Retina (tissue), 1 donor: Measurements from ENCODE around the gene MME.

Experiments
- DNase-seq: peaks from one replicate; pipeline ENCODE4 v3.0.0-alpha.2; 2016

MME gene

DNA sequence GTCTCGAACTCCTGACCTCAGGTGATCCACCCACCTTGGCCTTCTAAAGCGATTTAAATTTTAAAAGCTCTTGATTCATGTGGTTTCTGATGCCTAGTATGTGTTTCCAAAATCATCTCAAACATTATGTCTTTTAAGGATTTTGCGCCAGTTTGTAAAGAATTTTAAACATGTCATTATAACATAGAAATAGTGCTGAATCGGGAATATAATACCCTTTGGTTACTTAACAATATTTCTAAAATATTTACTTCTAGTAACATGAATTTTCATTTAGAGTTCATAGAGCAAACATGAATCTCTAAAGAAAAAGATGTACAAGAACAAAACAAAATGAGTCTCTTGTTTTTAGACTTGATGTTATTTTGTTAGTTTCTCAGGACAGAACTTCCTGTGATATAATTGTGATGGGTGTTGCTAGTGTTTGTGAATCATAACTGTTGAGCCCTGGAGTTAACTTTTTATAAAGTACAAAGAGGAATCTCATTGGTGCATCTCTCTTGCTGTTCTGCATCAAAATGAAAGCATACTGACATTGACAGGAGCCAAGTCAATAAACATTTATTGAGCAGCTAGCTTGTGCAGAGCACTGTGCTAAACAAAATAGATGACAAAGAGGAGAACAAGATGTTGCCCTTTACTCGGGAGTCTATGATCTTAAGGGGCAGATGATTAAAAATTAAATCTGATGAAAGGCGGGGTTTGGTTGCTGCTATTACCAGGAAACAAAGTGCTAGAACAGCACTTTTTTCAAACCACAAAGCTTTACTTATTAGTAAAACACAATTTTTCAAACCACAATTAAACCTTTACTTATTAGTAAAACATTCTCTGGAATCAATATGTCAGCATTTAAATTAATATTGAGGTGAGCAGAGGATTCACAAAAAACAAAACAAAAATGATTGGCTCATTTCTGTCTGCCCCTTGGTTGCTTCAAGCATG, 73.4 kb downstream of the MME start:
- no peak for DNase-seq

DNA sequence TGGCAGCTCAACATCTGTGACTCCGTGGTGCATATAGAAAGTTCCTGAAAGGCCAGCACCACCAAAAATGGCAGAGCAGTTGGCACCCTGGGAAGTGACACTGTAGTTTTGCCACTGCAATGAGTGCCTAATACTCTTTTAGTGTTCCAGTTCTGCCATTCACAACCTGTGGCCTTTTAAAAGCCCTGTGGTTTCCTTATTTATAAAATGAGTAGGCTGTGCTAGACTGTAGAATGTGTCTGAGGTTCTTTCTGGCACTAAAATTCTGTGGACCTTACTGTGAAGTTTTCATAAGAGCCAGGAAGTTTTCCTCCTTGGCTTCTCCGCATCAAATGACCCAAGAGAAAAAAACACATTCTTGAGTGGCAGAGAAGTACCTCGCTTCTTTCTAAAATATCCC, 74.1 kb downstream of the MME start:
- DNase-seq, result no peak

DNA sequence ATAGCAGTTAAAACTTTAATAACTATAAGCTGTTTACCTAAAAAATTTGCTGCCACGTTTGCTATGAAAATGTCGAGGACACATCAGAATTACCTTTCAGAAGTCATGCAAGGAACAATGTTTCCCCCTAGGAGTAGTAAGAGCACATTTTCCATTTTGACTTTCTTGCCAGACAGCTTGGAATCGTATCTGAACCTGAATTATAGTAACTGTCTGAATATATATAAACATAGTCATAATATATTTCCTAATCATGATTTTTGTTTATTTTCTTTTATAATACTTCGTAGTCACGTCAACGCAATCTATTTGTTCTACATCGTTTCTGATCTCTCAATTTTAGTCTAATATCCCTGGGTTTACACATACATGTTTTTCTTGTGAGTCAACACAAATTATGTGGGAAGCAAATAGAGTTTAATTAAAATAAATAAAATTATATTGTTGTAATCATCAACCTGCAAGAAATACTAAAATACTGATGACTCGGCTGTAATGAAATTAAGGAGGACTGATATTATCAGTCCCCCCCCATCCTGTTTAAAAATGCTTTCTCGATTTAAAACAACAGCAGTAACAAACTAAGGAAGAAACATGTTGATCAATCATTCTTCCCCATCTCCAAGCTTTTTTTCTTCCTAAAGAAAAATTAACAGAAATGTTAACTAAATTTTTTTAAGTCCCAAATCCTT, 78.4 kb downstream of the MME start:
- DNase-seq, result no peak

DNA sequence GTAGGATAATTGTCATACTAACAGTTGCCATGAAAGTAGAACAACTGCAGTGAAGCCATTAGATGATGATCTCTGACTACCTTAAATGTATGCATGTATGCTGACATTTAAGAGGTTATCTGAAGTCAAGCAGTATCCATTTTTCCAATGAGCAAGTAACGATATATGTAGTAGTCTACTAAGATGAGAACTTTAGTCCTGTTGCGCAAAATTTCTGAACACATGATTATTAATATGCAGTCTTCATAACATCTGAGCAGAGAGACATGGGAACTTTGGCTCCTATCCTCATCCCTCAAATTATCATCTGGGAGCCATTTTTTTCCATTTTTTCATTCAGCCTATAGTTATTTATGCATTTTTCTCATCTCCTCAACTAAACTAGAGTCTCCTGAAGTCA, 79.2 kb downstream of the MME start:
- no peak for DNase-seq

DNA sequence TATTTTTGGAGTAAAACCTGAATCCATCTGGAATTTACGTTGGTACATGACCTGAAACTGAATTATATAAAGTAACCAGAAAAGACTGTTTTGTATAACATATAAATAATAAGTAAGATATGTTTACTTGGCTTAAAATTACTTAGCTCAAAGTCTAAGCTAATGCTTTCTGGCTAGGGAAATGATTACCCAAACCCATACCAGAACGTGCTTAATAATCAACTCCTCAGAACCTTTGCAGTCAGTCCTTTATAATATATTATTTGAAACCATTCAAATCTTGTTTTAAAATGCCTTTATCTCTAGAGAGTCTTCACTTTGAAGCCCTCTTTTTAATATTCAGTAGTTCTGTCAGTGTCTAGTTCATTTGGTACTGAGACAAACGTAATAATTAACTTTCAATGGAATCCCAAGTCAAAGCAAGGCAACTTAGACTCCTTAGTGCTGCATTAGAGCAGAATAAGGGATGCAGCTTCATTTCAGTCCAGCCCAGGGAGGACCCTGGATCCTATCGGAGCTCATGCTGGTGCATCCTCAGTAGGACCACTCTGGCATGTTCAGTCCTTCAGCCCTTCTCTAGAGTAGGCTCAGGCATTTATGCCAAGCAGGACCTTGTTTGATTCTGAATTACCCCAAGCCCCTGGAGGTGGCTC, 81.6 kb downstream of the MME start:
- DNase-seq, result no peak

DNA sequence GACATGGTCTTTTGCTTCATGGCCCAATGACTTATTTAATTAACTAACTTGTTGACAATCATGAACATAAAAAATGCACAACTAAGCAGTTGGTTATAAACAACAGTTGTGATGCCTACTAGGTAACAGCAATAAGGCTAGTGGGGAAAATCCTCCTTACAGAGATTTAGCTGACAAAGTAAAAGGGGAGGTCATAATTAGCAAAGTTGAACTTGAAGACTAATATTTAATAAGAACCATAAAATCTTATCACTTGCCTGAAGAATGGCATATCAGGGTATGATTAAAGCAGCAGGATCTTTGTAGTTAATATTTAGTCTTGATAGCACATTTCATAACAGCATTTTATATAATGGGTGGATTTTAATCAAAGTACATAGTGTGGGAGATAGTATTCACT, 84.2 kb downstream of the MME start:
- DNase-seq, result no peak

DNA sequence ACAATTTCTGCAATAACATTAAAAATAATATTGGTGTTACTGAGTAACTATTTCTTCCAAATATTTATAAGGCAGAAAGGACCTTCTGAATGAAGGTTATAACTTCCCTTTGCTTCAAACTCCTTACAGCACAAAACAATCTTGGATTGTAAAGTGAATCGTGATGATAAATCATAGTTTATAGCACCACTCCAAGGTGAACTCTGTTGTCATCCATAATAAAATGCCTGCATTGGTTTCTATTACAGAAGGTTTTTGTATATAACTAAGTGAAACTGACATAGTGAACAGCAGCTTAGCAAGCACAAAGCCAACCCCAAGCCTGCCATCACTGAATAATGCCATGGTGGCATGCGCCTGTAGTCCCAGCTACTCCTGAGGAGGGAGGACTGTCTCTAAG, 86.3 kb downstream of the MME start:
- no peak for DNase-seq

DNA sequence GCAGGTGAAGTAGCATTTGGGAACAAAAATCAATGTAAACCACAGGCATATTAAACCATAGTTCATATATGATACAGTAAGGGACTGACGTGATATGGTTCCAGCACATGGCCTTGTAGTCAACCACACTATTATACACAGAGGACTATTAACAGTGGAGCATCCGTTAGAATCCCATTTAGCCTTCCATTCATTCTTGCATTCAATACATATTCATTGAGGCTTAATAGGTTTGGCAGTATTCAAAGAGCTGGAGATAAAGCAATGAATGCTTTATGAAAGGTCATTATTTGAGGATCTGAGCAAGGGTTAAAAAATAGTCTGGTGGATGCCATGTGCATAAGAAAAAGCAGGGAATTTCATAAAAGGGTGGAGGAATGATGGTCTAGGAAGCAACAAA, 89.1 kb downstream of the MME start:
- no peak for DNase-seq

DNA sequence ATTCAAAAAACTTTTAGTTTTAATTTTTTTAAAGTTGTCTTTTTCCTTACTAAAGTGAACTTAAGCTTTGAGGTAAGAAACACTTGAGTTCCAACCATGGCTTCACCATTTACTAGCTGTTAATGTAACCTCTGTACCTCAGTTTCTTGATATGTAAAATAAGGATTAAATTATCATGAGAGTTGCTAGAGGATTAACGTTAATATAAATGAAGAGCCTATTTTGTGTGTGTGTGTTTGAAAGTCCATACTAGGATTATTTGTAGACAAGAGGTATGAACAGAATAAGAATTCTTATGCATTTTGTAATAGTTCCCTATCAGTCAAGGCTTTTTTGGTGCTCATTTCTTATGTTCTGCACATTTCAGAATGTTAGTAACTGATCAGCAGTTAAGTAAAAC, 93.7 kb downstream of the MME start:
- no peak for DNase-seq

DNA sequence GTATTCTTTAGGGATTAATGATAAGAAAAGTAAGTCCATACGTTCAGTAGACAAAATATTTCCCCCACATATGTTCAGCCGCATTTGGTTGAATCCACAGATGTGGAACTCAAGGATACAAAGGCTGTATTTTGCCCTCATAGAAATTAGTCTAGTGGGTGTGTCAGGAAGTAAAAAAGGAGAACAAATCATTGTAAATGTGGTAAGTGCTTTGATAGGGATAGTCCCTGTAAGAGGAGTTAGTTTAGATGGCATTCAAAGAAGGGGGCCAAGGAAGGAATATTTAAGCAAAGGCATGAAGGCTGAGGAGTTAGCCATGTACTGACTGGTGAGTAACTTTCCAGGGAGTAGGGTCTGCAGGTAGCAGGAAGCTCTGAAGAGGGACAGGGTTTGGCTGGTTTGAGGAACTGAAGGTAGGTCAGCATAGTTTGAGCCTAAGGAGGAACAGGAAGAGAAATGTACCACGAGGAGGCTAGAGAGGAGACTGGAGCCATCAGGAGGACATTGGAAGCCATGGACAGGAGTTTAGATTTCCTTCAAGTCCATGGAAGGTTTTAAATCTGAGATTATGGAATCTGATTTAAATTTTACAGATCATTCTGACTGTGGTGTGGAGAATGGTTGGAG, 98.8 kb downstream of the MME start:
- DNase-seq, result no peak

DNA sequence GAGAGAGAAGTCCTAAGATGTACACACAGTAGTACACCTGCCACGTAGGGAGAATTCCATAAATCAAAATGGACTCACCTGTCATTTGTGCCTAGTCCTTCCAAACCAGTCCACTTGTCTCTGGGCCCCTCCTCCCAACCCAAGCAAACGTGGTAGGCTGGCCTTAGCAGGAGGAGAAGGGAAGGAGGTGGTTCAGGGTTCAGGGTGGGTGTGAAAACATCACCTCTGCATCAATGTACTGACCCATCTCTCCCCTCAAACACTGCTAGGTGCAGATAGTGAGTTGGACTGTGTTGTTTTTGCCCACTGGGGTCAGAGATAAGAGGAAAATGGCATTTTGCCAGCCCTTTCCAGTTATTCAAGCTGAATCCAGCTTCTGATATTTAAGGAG, 99.3 kb downstream of the MME start:
- no peak for DNase-seq

DNA sequence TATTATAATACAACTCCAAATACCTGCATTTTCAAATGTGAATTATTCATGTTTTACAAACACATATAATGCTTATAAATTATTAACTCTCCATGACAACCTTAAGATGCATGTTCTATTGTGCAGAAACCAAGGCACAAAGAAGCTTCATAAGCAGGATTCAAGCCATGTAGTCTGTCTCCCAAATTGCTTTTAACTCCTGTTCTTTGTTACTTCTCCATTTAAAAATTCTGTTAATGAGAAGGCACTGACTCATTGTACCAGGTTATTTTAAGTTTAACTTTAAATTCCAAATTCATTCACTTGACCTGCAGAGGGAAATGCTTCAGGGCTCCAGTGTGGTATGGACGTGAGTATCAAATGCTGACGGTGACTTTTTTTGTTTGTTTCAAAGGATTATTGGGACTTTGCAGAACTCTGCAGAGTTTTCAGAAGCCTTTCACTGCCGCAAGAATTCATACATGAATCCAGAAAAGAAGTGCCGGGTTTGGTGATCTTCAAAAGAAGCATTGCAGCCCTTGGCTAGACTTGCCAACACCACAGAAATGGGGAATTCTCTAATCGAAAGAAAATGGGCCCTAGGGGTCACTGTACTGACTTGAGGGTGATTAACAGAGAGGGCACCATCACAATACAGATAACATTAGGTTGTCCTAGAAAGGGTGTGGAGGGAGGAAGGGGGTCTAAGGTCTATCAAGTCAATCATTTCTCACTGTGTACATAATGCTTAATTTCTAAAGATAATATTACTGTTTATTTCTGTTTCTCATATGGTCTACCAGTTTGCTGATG, 100.0 kb downstream of the MME start:
- no peak for DNase-seq

DNA sequence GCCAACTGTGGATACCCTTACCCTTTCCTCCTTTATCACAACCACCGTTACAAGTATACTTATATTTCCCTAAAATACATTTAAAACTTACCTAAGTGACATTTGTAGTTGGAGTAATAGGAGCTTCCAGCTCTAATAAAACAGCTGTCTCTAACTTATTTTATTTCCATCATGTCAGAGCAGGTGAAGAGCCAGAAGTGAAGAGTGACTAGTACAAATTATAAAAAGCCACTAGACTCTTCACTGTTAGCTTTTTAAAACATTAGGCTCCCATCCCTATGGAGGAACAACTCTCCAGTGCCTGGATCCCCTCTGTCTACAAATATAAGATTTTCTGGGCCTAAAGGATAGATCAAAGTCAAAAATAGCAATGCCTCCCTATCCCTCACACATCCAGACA, 102.3 kb downstream of the MME start:
- no peak for DNase-seq

DNA sequence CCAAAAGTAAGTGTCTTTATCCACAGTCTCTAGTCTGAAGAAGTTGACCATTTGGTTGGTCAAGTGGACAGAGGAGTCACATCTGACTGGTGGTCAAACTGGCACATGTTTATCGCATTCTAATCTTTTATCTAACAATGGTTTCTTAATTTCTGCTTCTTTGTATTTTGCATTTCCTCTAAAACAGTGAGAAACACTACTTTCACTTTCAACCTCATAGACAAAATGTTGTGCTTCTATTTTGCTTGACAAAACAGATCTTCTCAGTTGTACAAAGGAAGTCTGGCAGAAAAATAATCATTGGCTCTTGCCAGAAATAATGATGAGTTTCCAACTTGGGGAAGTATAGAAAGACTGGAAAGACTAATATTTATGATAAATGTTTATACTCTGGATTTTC, 103.9 kb downstream of the MME start:
- no peak for DNase-seq

DNA sequence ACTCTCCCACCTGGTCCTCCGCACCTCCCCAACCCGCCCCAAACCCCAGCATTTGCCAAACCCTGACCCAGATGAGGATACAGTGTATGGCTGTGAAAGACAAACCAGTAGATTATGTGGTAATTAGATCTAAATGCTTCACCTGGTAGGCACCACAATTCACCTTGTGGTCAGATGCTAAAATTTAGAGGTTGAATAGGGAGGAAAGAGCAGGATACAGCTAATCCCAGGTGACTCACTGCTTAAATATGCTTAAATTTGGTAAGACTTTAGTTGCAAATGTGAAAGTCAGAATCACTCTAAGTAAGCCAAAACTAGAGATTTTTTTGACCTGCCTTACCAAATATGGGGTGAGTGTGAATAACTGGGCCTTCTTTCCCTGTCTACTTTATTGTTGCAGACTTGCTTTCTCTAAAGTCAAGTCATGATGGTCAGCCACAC, 105.5 kb downstream of the MME start:
- DNase-seq, result no peak

DNA sequence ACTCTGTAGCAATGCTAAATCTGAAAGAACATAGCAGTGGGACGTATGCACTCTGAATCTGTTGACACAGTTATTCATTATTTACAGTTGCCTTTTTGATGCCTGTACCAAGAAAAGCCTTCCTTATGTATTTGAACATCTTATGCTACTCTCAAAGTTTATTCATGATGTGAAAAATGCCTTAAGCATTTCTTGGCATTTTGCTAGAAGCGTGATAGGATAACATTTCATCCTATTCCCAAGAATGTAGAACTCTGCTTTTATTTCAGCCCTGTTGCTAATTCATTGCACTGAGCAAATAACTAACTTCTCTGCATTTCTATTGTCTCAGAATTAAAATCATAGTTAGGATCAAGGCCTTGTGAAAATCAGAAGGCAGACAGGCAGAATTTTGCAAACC, 107.9 kb downstream of the MME start:
- no peak for DNase-seq

DNA sequence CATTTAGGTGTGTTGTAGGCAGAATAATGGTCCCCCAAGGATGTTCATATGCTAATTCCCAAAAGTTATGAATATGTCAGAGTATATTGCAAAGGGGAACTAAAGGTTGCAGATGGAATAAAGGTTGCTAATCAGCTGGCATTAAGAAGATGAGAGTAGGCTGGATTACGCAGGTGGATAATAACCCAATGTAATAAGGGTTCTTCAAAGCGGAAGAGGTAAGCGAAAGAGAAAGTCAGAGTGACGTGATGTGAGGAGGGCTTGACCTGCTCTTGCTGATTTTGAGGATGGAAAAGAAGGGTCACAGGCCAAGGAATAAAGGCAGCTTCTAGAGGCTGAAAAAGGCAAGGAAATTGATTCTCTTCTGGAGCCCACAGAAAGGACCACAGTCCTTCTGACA, 109.4 kb downstream of the MME start:
- no peak for DNase-seq

DNA sequence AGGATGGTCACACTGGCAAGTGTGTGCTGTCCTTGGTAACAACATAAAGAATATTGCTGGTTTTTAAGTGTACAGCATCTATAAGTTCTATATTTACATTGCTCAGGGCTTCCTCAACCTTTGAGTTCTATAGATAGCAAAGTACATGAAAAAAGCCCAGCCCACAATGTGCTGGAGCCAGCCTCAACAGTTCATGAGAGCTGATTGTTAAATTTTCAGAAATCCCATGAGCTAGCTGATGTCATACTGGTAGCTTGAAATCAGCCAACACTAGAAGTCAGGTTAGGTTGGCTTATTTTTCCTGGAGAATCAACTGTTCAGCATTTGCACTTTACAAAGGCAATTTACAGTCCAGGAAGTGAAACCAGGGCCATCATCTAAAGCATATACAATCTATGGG, 110.6 kb downstream of the MME start:
- DNase-seq, result no peak

DNA sequence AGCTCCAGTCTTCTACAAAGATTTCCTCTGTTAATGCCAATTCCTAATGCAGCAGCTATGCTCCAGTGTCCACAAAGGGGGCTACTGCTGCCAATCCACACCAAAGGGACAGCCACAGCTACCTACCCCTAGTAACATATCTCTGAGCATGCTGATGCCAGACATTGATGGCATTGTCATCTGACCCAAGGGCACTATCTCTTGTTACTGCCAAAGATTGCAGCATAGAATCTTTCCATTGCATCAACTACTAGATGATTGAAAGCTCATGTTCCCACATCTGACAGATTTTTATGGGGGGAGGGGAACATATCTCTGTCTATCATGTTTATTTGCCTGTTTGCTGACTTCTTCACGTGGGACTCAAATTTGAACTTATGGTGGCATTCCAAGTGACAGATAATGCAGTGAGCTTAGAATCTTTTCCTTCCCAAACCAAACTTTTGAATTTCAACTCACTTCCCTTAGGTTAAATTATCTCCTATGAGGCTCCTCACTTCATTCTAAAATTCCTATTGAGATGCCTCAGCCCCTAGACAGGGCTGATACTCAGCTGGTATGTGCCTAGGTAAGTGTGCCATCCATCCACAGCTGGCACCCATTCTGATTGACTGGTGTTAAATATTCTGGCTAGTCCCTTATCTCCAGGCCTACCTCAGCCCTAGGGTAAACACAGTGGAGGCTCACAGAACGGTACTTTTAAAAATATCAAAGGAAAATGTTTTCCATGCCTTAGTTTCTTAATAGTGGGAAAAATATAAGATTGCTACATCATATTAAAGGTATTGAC, 113.0 kb downstream of the MME start:
- no peak for DNase-seq

DNA sequence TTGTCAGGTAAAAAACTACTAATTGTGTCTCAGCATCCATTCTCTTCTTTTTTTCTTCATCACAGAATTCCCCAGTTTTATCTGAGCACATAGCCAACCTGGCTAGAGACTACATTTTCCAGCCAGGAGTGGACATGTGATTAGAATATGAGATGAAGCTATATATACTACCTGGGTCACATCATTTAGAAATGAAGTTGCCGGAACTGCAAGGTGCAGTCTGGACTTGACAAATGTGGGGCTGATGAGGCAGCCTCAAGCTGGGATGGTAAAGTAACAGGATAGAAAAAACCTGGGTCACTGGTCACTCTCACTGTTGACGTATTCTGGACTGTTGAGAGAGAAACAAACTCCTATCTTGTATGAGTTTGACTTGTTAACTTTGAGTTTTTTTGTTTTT, 113.7 kb downstream of the MME start:
- DNase-seq, result no peak
